Astrocyte of the spinal cord (primary cell): ENCODE results near the gene DMXL1.
A peak's percentile ranks its signal among the peaks of the same experiment; 100 is the strongest.

Experiments
- DNase-seq: peaks from one replicate; pipeline ENCODE4 v3.0.0; 2011; ENCODE audit warnings: low read depth, low spot score
- H3K4me3 ChIP-seq: 2 replicates; pipeline ENCODE4 v1.5.1; 2011; ENCODE audit warnings: low read depth, mild to moderate bottlenecking, low read length, moderate library complexity
- CTCF ChIP-seq: IDR thresholded peaks from 2 replicates; pipeline ENCODE4 v1.5.1; 2012; ENCODE audit warnings: low read depth, mild to moderate bottlenecking, low read length, inconsistent platforms
- in situ Hi-C: cut with HindIII; loops from 2 replicates; pipeline ENCODE4 v1.10.0; 2017; ENCODE audit warnings: low sequenced_read_pairs

DMXL1 gene

DNA sequence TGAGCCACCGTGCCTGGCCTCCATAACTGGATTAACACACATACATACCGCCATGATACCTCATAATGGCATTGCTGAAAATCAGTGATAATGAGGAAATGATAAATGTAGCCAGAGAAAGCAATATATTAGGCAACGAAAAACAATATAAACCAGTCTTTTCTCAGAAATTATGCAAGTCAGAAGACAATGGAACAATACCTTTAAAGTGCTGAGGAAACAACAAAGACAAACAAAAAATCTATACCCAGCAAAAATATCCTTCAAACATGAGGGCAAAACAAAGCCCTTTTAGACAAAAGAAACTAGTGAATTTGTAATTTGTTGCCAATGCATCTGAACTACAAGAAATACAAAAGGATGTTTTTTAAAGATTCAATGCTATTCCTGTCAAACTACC, 186.7 kb downstream of the DMXL1 start:
- no peak for TF ChIP-seq CTCF
- DNase-seq: no peak
- in situ Hi-C loops: no loop called here
- no peak overlapping the region for H3K4me3 ChIP-seq

- no peak for TF ChIP-seq CTCF
- DNase-seq: no peak
- no peak overlapping the region for H3K4me3 ChIP-seq
- in situ Hi-C loops: no loop called here
Observed at GRCh38 chr5:119263639-119264038, 192.8 kb downstream of the DMXL1 start.

DNA sequence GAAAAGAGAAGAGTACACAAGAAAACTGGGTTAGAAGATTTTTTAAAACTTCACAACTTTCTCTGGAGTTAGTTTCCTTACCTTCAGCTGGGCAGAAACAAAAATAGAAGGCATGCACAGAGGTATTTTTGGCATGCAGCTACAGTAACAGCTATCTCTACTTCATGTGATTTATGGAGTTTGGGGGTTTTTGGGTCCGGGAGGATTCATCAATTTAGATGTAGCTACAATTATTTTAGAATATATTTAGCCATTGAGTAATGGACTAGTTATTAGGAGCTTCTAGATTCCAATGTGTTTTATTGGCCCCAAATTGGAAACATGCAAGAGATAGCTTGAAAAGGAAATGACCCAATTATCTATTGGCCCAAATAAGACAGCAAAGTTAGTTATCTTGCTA, 193.3 kb downstream of the DMXL1 start:
- no peak overlapping the region for H3K4me3 ChIP-seq
- TF ChIP-seq CTCF: no peak
- in situ Hi-C loops: no loop called here

DNA sequence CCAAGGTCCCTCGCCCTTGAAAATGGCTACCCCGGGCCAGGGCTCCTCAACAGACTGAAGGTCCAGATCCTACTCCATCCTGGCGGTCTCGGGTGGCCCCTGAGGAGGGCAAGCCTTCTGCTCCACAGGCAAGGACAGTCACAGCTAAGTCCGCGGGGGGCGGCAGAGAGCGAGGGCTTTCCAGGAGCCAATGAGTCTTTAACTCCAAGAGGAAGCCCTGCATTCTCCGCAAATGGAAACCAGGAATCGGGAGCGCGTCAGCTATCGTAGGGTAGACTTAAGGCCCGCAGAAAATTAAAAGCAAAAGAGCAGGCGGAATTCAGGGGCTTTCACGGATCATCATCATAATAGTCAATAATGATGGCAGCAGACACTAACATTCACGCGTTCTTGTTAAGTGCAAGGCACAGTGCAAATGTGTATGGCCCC, 197.1 kb downstream of the DMXL1 start:
- in situ Hi-C loops: no loop called here
- DNase-seq: peak; percentile 97

More for the DNA sequence above, 193.3 kb downstream of the DMXL1 start:
- DNase-seq: no peak

GRCh38 chr5:119268387-119269060, 197.6 kb downstream of the DMXL1 start:
- TF ChIP-seq CTCF: no peak
- peak; percentile 95 for DNase-seq
- H3K4me3 ChIP-seq: peak overlapping the region; percentile 69
- in situ Hi-C loops: no loop called here

More for the DNA sequence above, 197.1 kb downstream of the DMXL1 start:
- H3K4me3 ChIP-seq: peak overlapping the region; percentile 69
- peak; percentile 76 for TF ChIP-seq CTCF

DNA sequence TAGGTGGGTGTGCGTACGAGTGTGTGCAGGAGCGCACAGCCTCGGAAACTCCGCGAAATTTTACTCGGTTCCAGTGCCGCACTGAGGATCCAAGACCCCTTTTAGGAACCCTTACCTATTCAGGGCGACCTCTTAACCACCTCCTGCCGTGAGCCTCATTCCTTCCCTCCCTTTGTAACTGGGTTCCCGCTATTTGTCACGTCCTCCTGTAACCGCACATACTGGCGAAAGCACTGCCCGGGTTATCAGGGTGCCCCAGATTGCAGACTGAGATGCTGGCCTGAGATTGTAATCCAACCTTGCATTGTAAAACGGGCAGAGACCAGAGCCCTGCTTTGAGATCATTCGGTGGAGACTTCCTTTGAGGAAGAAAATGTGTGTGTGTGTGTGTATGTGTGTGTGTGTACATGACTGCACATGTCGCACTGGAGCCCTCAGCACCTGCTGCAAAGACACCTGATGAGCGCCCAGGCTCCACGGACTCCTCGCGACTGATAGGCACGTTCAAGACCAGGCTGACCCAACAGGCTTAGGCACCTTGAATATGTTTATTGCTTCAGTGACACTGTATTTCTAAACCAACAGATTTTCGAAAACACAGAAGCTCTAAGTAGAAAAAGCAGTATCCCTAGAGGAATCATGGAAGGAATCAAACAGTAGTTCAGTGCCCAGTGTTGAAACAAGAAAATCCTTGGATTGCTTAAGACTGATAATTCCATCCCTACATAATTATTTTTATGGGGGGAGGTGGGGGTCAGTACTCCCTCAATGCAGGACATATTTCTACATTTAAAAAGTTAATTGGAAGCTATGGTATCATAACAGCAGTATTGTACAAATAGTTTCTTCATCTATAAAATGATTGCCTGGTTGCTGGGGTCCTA, 198.4 kb downstream of the DMXL1 start:
- no peak for TF ChIP-seq CTCF
- DNase-seq: peak; percentile 34
- in situ Hi-C loops: no loop called here

More for the DNA sequence above, 198.4 kb downstream of the DMXL1 start:
- H3K4me3 ChIP-seq: peak overlapping the region; percentile 69
